Neural progenitor cell (in vitro differentiated cells): ENCODE data around the gene EIPR1.

Source experiments
- CTCF ChIP-seq: fragments of 200-600 bp; sonication (generic); IDR thresholded peaks from 2 replicates; pipeline ENCODE4 v1.5.1; 2017; ENCODE audit warnings: antibody characterized with exemption, mild to moderate bottlenecking
- EZH2 ChIP-seq: fragments of 200-600 bp; sonication (generic); IDR thresholded peaks from 2 replicates; pipeline ENCODE4 v1.6.1; 2017; ENCODE audit warnings: antibody characterized with exemption, mild to moderate bottlenecking, moderate library complexity

GRCh38 chr2:3289526-3289925, 88.1 kb downstream of the EIPR1 start:
- TF ChIP-seq CTCF, result no peak
- no peak for TF ChIP-seq EZH2
